HepG2 (cell line): ENCODE results near the gene CUL9. TPM values are rescaled to one million over a fixed set of nuclear protein-coding genes. Genes with fewer than 3 reads are reported as not detected.

Experiments
- ASH2L ChIP-seq: fragments of 300-600, 200-600 bp; sonication (generic); IDR thresholded peaks from 2 replicates; pipeline ENCODE4 v1.7.0; 2017; ENCODE audit warnings: low read depth, mild to moderate bottlenecking, moderate library complexity, mixed read lengths, low read length; ENCODE audit not compliant: insufficient read length
- BCL6 ChIP-seq: IDR thresholded peaks from 2 replicates; pipeline ENCODE4 v1.6.1; 2016; ENCODE audit warnings: missing genetic modification reagents, missing compliant biosample characterization
- BCLAF1 ChIP-seq: fragments of 450-650 bp; IDR thresholded peaks from 2 replicates; pipeline ENCODE4 v1.6.1; 2017; ENCODE audit warnings: mild to moderate bottlenecking
- BORCS8-MEF2B ChIP-seq: sonication (generic); formaldehyde crosslinking; IDR thresholded peaks from 2 replicates; pipeline ENCODE4 v1.8.0; 2022; ENCODE audit warnings: mild to moderate bottlenecking, missing genetic modification reagents
- CHCHD3 ChIP-seq: sonication (generic); formaldehyde crosslinking; IDR thresholded peaks from 2 replicates; pipeline ENCODE4 v1.8.0; 2022; ENCODE audit warnings: mild to moderate bottlenecking, missing genetic modification reagents, moderate library complexity
- GATA4 ChIP-seq: sonication (generic); IDR thresholded peaks from 2 replicates; pipeline ENCODE4 v1.6.1; 2016; ENCODE audit warnings: antibody characterized with exemption, low read depth, borderline replicate concordance
- HNF1B ChIP-seq: sonication (generic); formaldehyde crosslinking; IDR thresholded peaks from 2 replicates; pipeline ENCODE4 v1.5.1; 2020; ENCODE audit warnings: mild to moderate bottlenecking, moderate library complexity, missing genetic modification reagents
- PATZ1 ChIP-seq: sonication (generic); formaldehyde crosslinking; IDR thresholded peaks from 2 replicates; pipeline ENCODE4 v1.4.0; 2020; ENCODE audit warnings: missing genetic modification reagents
- PRDM4 ChIP-seq: sonication (generic); formaldehyde crosslinking; IDR thresholded peaks from 2 replicates; pipeline ENCODE4 v1.9.0; 2021; ENCODE audit warnings: missing genetic modification reagents, borderline replicate concordance
- SP4 ChIP-seq: sonication (generic); formaldehyde crosslinking; IDR thresholded peaks from 2 replicates; pipeline ENCODE4 v1.8.1; 2023; ENCODE audit warnings: mild to moderate bottlenecking, missing genetic modification reagents
- TBL1XR1 ChIP-seq: fragments of 150-350 bp; IDR thresholded peaks from 2 replicates; pipeline ENCODE4 v1.6.1; 2014; ENCODE audit warnings: borderline replicate concordance, low read length; ENCODE audit not compliant: partially characterized antibody
- ZBTB46 ChIP-seq: sonication (generic); formaldehyde crosslinking; IDR thresholded peaks from 2 replicates; pipeline ENCODE4 v1.4.0; 2020; ENCODE audit warnings: mild to moderate bottlenecking, missing genetic modification reagents, borderline replicate concordance
- ZNF124 ChIP-seq: sonication (generic); formaldehyde crosslinking; IDR thresholded peaks from 2 replicates; pipeline ENCODE4 v1.4.0; 2020; ENCODE audit warnings: missing genetic modification reagents
- ZNF362 ChIP-seq: sonication (generic); formaldehyde crosslinking; IDR thresholded peaks from 2 replicates; pipeline ENCODE4 v1.4.0; 2020; ENCODE audit warnings: missing genetic modification reagents, mild to moderate bottlenecking, borderline replicate concordance
- polyA plus RNA-seq, 8 experiments: library from polyadenylated mRNA; depleted of rRNA in 3 of 8; stranded (reverse) in 7 of 8; unstranded in 1 of 8; fragments of >200 nt; fragmentation: Illumina TruSeq in 4 of 8; extraction: Trizol in 4 of 8; gene quantifications; 2 replicates each; pipeline versions ENCODE4 v1.2.1 to v1.2.3, GENCODE V29; 2011 to 2016; ENCODE audit warnings: low read depth in 4 of 8, missing spikeins in 1 of 8, mixed read lengths in 1 of 8; ENCODE audit not compliant: insufficient read depth in 1 of 8
- total RNA-seq, 5 experiments: library from RNA; depleted of rRNA; stranded (reverse); fragments of >200 nt; fragmentation: Illumina TruSeq; extraction: Trizol; gene quantifications; 2 replicates each; pipeline ENCODE4 v1.2.3, GENCODE V29; 2016; ENCODE audit warnings: low read depth in 1 of 5

CUL9 gene
- total and polyA plus RNA-seq, 2 of the 13 experiments (the other 11 are each of a cell fraction or from before 2014, with no cell fraction given): 11.4 to 13.7 TPM

GRCh38 chr6:43247114-43247999, 65.4 kb downstream of the CUL9 start (continued):
- TF ChIP-seq BORCS8-MEF2B (0 out of 2 replicates have a peak, but pooled peaks have one; percentile 21), ZBTB46 (CRISPR knock-in tag) (0 out of 2 replicates have a peak, but pooled peaks have one; percentile 72), ZNF362 (peak; percentile 15; the same call in 1 of the 2 replicates), ZNF124 (CRISPR knock-in tag) (0 out of 2 replicates have a peak, but pooled peaks have one; percentile 34), PATZ1 (CRISPR knock-in tag) (peak; percentile 69), BCLAF1 (no peak), HNF1B (CRISPR knock-in tag) (peak; percentile 74), SP4 (CRISPR knock-in tag) (0 out of 2 replicates have a peak, but pooled peaks have one; percentile 25), BCL6 (CRISPR knock-in tag) (0 out of 2 replicates have a peak, but pooled peaks have one; percentile 22), TBL1XR1 (peak; percentile 51), CHCHD3 (CRISPR knock-in tag) (no peak), GATA4 (peak; percentile 26; the same call in 1 of the 2 replicates), PRDM4 (CRISPR knock-in tag) (no peak), ASH2L (peak; percentile 39)
